NCI-H446 (cell line): Measurements from ENCODE around the gene RBPJ.

Source experiments
- DNase-seq, 2 experiments: peaks; one replicate each; lab custom pipeline; 2025; lab: John Stamatoyannopoulos, UW

Gene RBPJ

GRCh38 chr4:26320538-26321372 is at the start of gene RBPJ:
TSS of gene RBPJ (plus strand) at chr4:26321014. CDS start at chr4:26321029, 15 bp downstream.
- DNase-seq, result peak; percentile 96 to 97

GRCh38 chr4:26271703-26272102 is 49.1 kb upstream of the RBPJ start:
- DNase-seq, result no peak

- peak in 1 of 2 experiments; percentile 30 for DNase-seq
Measured at GRCh38 chr4:26272654-26273615, 47.9 kb upstream of the RBPJ start.

GRCh38 chr4:26273616-26273980 is 47.2 kb upstream of the RBPJ start:
- DNase-seq, result no peak

GRCh38 chr4:26275281-26275680 is 45.5 kb upstream of the RBPJ start:
- no peak for DNase-seq

GRCh38 chr4:26279446-26279845 is 41.4 kb upstream of the RBPJ start:
- DNase-seq, result no peak

GRCh38 chr4:26281881-26282280 is 38.9 kb upstream of the RBPJ start:
- no peak for DNase-seq

GRCh38 chr4:26284536-26284935 is 36.3 kb upstream of the RBPJ start:
- no peak for DNase-seq

GRCh38 chr4:26285272-26285671 is 35.5 kb upstream of the RBPJ start:
- no peak for DNase-seq

GRCh38 chr4:26287756-26288155 is 33.1 kb upstream of the RBPJ start:
- DNase-seq, result no peak

GRCh38 chr4:26288355-26288909 is 32.4 kb upstream of the RBPJ start:
- no peak for DNase-seq

- no peak for DNase-seq
Measured at GRCh38 chr4:26289401-26289800, 31.4 kb upstream of the RBPJ start.

GRCh38 chr4:26290321-26290720 is 30.5 kb upstream of the RBPJ start:
- no peak for DNase-seq

- DNase-seq, result no peak
Measured at GRCh38 chr4:26294904-26295303, 25.9 kb upstream of the RBPJ start.

- no peak for DNase-seq
Measured at GRCh38 chr4:26296021-26296420, 24.8 kb upstream of the RBPJ start.

- DNase-seq, result no peak
Measured at GRCh38 chr4:26296514-26296913, 24.3 kb upstream of the RBPJ start.

GRCh38 chr4:26297219-26297618 is 23.6 kb upstream of the RBPJ start:
- DNase-seq, result no peak

GRCh38 chr4:26298198-26298947 is 22.4 kb upstream of the RBPJ start:
- no peak for DNase-seq

GRCh38 chr4:26299254-26299882 is 21.4 kb upstream of the RBPJ start:
- DNase-seq, result no peak

- no peak for DNase-seq
Measured at GRCh38 chr4:26300314-26301307, 20.2 kb upstream of the RBPJ start.
